Thoracic aorta (tissue), 2 donors: ENCODE measurements around the gene ADARB2. TPM values are rescaled to one million over a fixed set of nuclear protein-coding genes. Genes with fewer than 3 reads are reported as not detected.
A peak's percentile ranks its signal among the peaks of the same experiment; 100 is the strongest.

Experiments
- ATAC-seq: fragments of 150-250 bp; one replicate; pipeline ENCODE4 v1.8.0; 2017; ENCODE audit warnings: low read depth; ENCODE audit not compliant: insufficient number of reproducible peaks, low FRiP score
- DNase-seq: peaks from one replicate; pipeline ENCODE4 v3.0.0-alpha.2; 2020; ENCODE audit warnings: low spot score
- H3K27ac ChIP-seq, 2 donors: fragments of 200-600 bp; sonication (generic); 1 replicate in 1 of 2; 2 replicates in 1 of 2; pipeline ENCODE4 v1.5.1; 2016; ENCODE audit warnings: mild to moderate bottlenecking in 2 of 2, moderate library complexity in 2 of 2
- H3K27me3 ChIP-seq: fragments of 200-600 bp; sonication (generic); replicated peaks from 2 replicates; pipeline ENCODE4 v1.6.0; 2016; ENCODE audit warnings: mild to moderate bottlenecking; ENCODE audit not compliant: insufficient read depth
- H3K36me3 ChIP-seq: fragments of 200-600 bp; sonication (generic); one replicate; pipeline ENCODE4 v1.5.1; 2016
- H3K4me1 ChIP-seq, 2 donors: fragments of 200-600 bp; sonication (generic); 1 replicate in 1 of 2; 2 replicates in 1 of 2; pipeline versions ENCODE4 v1.5.1 to v1.6.0; 2016; ENCODE audit warnings: low read depth in 2 of 2, mild to moderate bottlenecking in 1 of 2; ENCODE audit not compliant: control insufficient read depth in 1 of 2
- H3K4me3 ChIP-seq: fragments of 200-600 bp; sonication (generic); 2 replicates; pipeline ENCODE4 v1.5.1; 2016; ENCODE audit warnings: mild to moderate bottlenecking
- H3K9me3 ChIP-seq: fragments of 200-600 bp; sonication (generic); 2 replicates; pipeline ENCODE4 v1.5.1; 2016
- total RNA-seq, 2 donors: library from RNA; depleted of rRNA; stranded (reverse); fragments of >200 nt; gene quantifications; one replicate each; pipeline versions ENCODE4 v1.1.0 to v1.2.3, GENCODE V29; 2016
- TF ChIP-seq, protein P1 (sequence below): fragments of 200-600 bp; sonication (generic); IDR thresholded peaks from one replicate; pipeline ENCODE4 v1.5.1; 2019; ENCODE audit warnings: antibody characterized with exemption

The ADARB2 gene
- total RNA-seq, 2 donors from 2014 or later = 0.71 to 3.1 TPM

DNA sequence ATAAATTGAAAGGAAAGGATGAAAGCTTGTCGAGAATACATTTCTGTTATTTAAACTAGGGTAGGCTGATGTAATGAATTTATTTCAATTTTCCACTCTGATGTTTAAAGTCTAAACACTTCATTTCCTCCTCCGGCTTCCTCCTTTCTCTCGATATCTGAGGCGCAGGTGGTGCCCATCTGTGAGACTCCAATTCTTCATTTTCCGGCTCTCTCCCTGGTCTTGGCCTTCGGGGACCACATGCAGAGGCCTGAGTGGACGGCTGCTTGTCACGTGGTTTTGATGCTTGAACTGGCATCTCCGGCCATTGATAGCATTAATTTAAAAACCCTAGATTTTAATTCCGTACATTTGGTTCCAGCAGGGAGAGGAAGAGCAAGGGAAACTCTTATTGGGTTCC lies 5.8 kb upstream of the ADARB2 start:
- H3K27me3 ChIP-seq = no peaks in the 10 kb centered on the region
- DNase-seq (no peak), ATAC-seq (no peak)
- no peak overlapping the region for H3K27ac ChIP-seq
- TF ChIP-seq, protein P1, sequence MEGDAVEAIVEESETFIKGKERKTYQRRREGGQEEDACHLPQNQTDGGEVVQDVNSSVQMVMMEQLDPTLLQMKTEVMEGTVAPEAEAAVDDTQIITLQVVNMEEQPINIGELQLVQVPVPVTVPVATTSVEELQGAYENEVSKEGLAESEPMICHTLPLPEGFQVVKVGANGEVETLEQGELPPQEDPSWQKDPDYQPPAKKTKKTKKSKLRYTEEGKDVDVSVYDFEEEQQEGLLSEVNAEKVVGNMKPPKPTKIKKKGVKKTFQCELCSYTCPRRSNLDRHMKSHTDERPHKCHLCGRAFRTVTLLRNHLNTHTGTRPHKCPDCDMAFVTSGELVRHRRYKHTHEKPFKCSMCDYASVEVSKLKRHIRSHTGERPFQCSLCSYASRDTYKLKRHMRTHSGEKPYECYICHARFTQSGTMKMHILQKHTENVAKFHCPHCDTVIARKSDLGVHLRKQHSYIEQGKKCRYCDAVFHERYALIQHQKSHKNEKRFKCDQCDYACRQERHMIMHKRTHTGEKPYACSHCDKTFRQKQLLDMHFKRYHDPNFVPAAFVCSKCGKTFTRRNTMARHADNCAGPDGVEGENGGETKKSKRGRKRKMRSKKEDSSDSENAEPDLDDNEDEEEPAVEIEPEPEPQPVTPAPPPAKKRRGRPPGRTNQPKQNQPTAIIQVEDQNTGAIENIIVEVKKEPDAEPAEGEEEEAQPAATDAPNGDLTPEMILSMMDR = no peak
- no peaks in the 10 kb centered on the region for H3K4me1 ChIP-seq
- no peaks in the 10 kb centered on the region for H3K36me3 ChIP-seq
- H3K9me3 ChIP-seq = no peaks in the 10 kb centered on the region
- no peak overlapping the region for H3K4me3 ChIP-seq

DNA sequence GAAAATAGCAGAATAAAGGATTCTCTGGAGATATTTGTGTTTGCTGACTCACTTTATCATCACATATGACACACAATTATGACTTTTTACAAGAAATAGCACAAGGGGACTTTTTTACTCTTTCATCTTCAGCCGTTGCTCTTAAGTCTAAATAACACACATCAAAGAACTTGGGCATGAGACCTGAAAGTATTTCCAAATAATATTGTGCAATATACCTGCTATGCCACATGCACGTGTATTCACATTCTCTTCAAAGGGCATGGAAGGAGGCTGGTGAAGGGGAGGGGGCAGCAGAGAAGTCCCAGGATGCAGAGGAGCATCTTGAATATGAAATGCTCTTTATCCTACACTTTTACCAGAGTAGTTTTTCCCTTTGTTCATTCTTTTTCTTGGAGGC lies 4.1 kb upstream of the ADARB2 start:
- Histone ChIP-seq H3K4me3 (no peak overlapping the region), H3K27ac (no peak overlapping the region), H3K9me3 (no peaks in the 10 kb centered on the region), H3K27me3 (peaks cover 6% of the 10 kb centered on the region), H3K36me3 (no peaks in the 10 kb centered on the region), H3K4me1 (no peaks in the 10 kb centered on the region)
- no peak for ATAC-seq
- no peak for DNase-seq
- TF ChIP-seq, protein P1 = no peak

DNA sequence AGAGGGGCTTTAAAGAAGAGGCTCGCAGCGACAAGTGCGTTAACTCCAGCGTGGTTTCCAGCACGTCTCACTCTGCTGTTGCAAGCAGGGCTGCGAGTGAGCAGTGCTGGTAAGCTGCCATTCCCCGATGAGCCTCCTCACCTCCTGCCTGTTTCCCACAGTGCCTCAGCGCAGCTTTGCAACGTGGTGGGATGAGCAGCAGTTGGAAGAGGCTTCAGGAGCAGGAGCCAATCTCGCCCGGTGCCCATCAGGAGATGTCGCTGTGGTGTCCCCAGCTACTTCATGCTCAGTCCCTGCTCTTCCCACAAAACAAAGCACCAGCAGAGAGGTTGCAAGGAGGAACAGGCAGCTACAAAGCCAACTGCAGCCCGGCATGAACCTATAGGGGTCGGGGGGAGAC lies 2.4 kb upstream of the ADARB2 start:
- H3K36me3 ChIP-seq = no peaks in the 10 kb centered on the region
- H3K4me3 ChIP-seq = no peak overlapping the region
- no peak for DNase-seq
- no peaks in the 10 kb centered on the region for H3K9me3 ChIP-seq
- H3K4me1 ChIP-seq = no peaks in the 10 kb centered on the region
- TF ChIP-seq, protein P1 = no peak
- no peak for ATAC-seq
- peaks cover 6% of the 10 kb centered on the region for H3K27me3 ChIP-seq
- no peak overlapping the region for H3K27ac ChIP-seq

DNA sequence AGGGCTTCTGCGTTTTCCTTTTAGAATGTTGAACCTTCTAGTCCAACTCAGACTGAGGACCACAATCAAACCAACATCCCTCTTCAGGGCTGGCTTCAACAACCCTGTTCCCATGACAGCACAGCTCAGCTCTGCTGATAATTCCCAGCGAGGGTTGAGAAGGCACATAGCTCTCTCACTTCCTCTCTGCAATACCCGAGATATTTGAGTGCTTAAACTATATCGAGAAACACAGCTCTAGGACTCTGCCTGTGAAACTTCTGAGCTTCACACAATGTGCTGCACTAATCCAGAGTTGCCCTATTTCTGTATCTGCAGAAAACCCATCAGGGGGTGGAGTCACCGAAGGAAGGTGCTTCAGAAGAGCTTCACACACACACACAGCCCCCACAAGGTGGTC lies 1.6 kb upstream of the ADARB2 start:
- ATAC-seq = no peak

DNA sequence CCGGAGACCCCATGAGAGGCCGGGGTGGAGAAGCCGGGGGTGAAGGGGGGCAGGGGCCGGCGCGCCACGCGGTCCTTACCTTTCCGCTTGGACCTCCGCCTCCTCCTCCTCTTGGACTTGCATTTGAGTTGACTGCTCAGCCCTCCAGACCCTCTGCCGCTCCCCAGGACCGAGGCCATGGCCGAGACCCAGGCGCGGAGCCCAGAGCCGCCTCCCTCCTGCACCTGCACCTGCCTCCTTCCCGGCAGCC lies 428 bp downstream of the ADARB2 start:
- peak overlapping the region; percentile 11 for H3K4me3 ChIP-seq
- TF ChIP-seq, protein P1 = no peak
- H3K9me3 ChIP-seq = no peaks in the 10 kb centered on the region
- no peaks in the 10 kb centered on the region for H3K36me3 ChIP-seq
- DNase-seq (no peak), ATAC-seq (no peak)
- H3K27ac ChIP-seq = no peak overlapping the region
- no peaks in the 10 kb centered on the region for H3K4me1 ChIP-seq
- H3K27me3 ChIP-seq = peaks cover 6% of the 10 kb centered on the region

More for the DNA sequence above, 1.6 kb upstream of the ADARB2 start:
- TF ChIP-seq, protein P1 = no peak
- Histone ChIP-seq H3K4me1 (no peaks in the 10 kb centered on the region), H3K9me3 (no peaks in the 10 kb centered on the region), H3K27ac (no peak overlapping the region), H3K4me3 (no peak overlapping the region), H3K27me3 (peaks cover 6% of the 10 kb centered on the region), H3K36me3 (no peaks in the 10 kb centered on the region)
- DNase-seq = no peak
